ENCODE measurements around the gene TNRC6C. TPM values are rescaled to one million over a fixed set of nuclear protein-coding genes. Genes with fewer than 3 reads are reported as not detected.
"Not testable (repeated sequence)": the region's sequence is repeated elsewhere in the genome, so short reads cannot be mapped to it uniquely, and the experiment has no call there.

TNRC6C gene
- total and polyA plus RNA-seq, 5 donors from 2014 or later, result 2.3 to 77.1 (median 3.0) TPM

- not testable (repeated sequence) for H3K27me3 ChIP-seq (ENCODE audit: control insufficient read depth, insufficient read depth, low read length); H3K9me3 Mint-ChIP-seq; H3K27me3 Mint-ChIP-seq; DNase-seq; ATAC-seq (ENCODE audit: low read depth in 2 of 2); H3K36me3 ChIP-seq (ENCODE audit: control insufficient read depth, insufficient read depth, low read length); H3K4me1 ChIP-seq (ENCODE audit: control insufficient read depth, insufficient read depth, low read length, poor library complexity, severe bottlenecking); H3K9me3 ChIP-seq (ENCODE audit: control insufficient read depth in 2 of 2, low read length in 2 of 2); H3K4me3 ChIP-seq (ENCODE audit: low read depth, low read length); H3K27ac ChIP-seq (ENCODE audit: insufficient read depth, low read length, poor library complexity, severe bottlenecking)
- Mint-ChIP-seq H3K27ac (peak overlapping the region in 1 of 3 donors; percentile 49), H3K36me3 (peaks cover 23% of the 10 kb centered on the region), H3K4me3 (peak overlapping the region in 1 of 4 donors; percentile 29), H3K4me1 (peaks cover 19 to 37% (median 33%) of the 10 kb centered on the region in 4 donors)
Measured at GRCh38 chr17:77982430-77982829, 23.9 kb downstream of the TNRC6C start.

DNA sequence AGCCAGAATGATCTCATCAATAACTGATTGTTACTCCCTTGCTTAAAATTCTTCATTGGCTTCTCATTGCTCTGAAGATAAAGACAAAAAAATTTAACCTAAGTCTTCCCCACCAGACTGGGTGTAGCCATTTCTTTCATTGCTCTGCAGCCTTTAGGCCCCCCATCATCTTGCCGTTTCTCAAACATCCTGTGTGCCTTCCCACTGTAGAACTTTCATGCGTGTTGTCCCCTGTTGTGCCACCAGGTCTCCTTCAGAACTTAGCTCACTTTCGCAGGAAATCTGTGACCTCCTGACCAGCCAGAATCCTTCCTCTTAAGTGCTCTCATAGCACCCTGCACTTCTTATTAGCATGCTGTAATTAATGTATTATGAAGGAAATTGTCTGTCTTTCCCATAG, 31.8 kb downstream of the TNRC6C start:
- no peaks in the 10 kb centered on the region for H3K9me3 ChIP-seq (ENCODE audit: control insufficient read depth in 2 of 2, low read length in 2 of 2)
- H3K9me3 Mint-ChIP-seq, result no peaks in the 10 kb centered on the region
- H3K4me3 Mint-ChIP-seq, result peak overlapping the region in 1 of 4 donors; percentile 2
- H3K27me3 Mint-ChIP-seq, result no peaks in the 10 kb centered on the region
- H3K27me3 ChIP-seq (ENCODE audit: control insufficient read depth, insufficient read depth, low read length), result no peaks in the 10 kb centered on the region
- peak overlapping the region in 2 of 3 donors; percentile 9 to 38 for H3K27ac Mint-ChIP-seq
- no peaks in the 10 kb centered on the region for H3K36me3 ChIP-seq (ENCODE audit: control insufficient read depth, insufficient read depth, low read length)
- DNase-seq (no peak), ATAC-seq (ENCODE audit: low read depth in 2 of 2) (no peak)
- peaks cover 23 to 62% (median 45%) of the 10 kb centered on the region in 4 donors for H3K4me1 Mint-ChIP-seq
- H3K27ac ChIP-seq (ENCODE audit: insufficient read depth, low read length, poor library complexity, severe bottlenecking), result no peak overlapping the region
- H3K36me3 Mint-ChIP-seq, result peaks cover 10% of the 10 kb centered on the region
- H3K4me3 ChIP-seq (ENCODE audit: low read depth, low read length), result no peak overlapping the region
- H3K4me1 ChIP-seq (ENCODE audit: control insufficient read depth, insufficient read depth, low read length, poor library complexity, severe bottlenecking), result peaks cover 13% of the 10 kb centered on the region

DNA sequence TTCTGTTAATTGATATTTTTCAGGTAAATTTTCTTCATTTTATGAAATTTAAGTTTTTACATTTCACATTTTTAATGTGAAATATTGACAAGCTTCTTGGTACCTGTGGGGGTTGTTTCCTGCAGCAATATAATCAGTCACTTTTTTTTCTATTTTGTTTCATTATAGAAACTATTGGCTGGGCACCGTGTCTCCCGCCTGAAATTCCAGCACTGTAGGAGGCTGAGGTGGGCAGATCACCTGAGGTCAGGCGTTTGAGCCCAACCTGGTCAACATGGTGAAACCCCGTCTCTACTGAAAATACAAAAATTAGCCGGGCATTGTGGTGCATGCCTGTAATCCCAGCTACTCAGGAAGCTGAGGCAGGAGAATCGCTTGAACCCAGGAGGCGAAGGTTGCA, 35.2 kb downstream of the TNRC6C start:
- H3K9me3 Mint-ChIP-seq; H3K27me3 Mint-ChIP-seq; H3K27me3 ChIP-seq (ENCODE audit: control insufficient read depth, insufficient read depth, low read length); H3K36me3 ChIP-seq (ENCODE audit: control insufficient read depth, insufficient read depth, low read length); H3K9me3 ChIP-seq (ENCODE audit: control insufficient read depth in 2 of 2, low read length in 2 of 2); H3K27ac ChIP-seq (ENCODE audit: insufficient read depth, low read length, poor library complexity, severe bottlenecking); ATAC-seq (ENCODE audit: low read depth in 2 of 2); H3K4me3 ChIP-seq (ENCODE audit: low read depth, low read length); DNase-seq; H3K4me3 Mint-ChIP-seq: not testable (repeated sequence)
- peaks cover 33 to 80% (median 49%) of the 10 kb centered on the region in 4 donors for H3K4me1 Mint-ChIP-seq
- peaks cover 10% of the 10 kb centered on the region for H3K4me1 ChIP-seq (ENCODE audit: control insufficient read depth, insufficient read depth, low read length, poor library complexity, severe bottlenecking)
- H3K27ac Mint-ChIP-seq, result peak overlapping the region in 1 of 3 donors; percentile 57
- H3K36me3 Mint-ChIP-seq, result peaks cover 14% of the 10 kb centered on the region

- no peaks in the 10 kb centered on the region for H3K9me3 ChIP-seq (ENCODE audit: control insufficient read depth in 2 of 2, low read length in 2 of 2)
- Mint-ChIP-seq H3K4me1 (peaks cover 20 to 80% (median 44%) of the 10 kb centered on the region in 4 donors), H3K9me3 (no peaks in the 10 kb centered on the region), H3K27me3 (no peaks in the 10 kb centered on the region), H3K4me3 (peak overlapping the region in 1 of 4 donors; percentile 28), H3K27ac (peak overlapping the region in 2 of 3 donors; percentile 50 to 88), H3K36me3 (peaks cover 14% of the 10 kb centered on the region)
- H3K27me3 ChIP-seq (ENCODE audit: control insufficient read depth, insufficient read depth, low read length), result no peaks in the 10 kb centered on the region
- no peak overlapping the region for H3K4me3 ChIP-seq (ENCODE audit: low read depth, low read length)
- ATAC-seq (ENCODE audit: low read depth in 2 of 2) (no peak), DNase-seq (no peak)
- H3K4me1 ChIP-seq (ENCODE audit: control insufficient read depth, insufficient read depth, low read length, poor library complexity, severe bottlenecking), result peaks cover 13% of the 10 kb centered on the region
- H3K36me3 ChIP-seq (ENCODE audit: control insufficient read depth, insufficient read depth, low read length), result no peaks in the 10 kb centered on the region
- H3K27ac ChIP-seq (ENCODE audit: insufficient read depth, low read length, poor library complexity, severe bottlenecking), result no peak overlapping the region
Measured at GRCh38 chr17:77995146-77995852, 36.8 kb downstream of the TNRC6C start.

DNA sequence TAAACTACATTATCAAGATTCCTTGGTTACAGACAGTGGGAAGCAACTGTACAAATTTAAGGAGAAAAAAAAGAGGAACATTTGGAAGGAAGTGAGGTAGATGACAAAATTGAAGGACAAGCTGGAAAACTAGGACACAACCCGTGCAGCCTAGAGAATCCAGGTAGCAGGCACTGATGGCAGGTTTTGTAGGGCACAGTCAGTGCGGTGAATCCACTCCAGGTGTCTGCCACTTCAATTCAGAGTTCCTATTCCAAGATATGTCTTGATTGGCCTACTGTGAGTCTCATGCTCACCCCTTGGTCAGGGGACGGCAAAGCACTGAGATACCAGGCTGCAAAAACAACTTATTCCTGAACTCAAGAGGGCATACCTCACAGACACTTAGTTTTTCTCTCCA, 37.8 kb downstream of the TNRC6C start:
- Histone ChIP-seq H3K4me1 (ENCODE audit: control insufficient read depth, insufficient read depth, low read length, poor library complexity, severe bottlenecking) (peaks cover 13% of the 10 kb centered on the region), H3K36me3 (ENCODE audit: control insufficient read depth, insufficient read depth, low read length) (no peaks in the 10 kb centered on the region), H3K27ac (ENCODE audit: insufficient read depth, low read length, poor library complexity, severe bottlenecking) (no peak overlapping the region), H3K27me3 (ENCODE audit: control insufficient read depth, insufficient read depth, low read length) (no peaks in the 10 kb centered on the region), H3K4me3 (ENCODE audit: low read depth, low read length) (no peak overlapping the region), H3K9me3 (ENCODE audit: control insufficient read depth in 2 of 2, low read length in 2 of 2) (no peaks in the 10 kb centered on the region)
- DNase-seq (no peak), ATAC-seq (ENCODE audit: low read depth in 2 of 2) (no peak)
- H3K9me3 Mint-ChIP-seq, result no peaks in the 10 kb centered on the region
- peak overlapping the region in 1 of 3 donors; percentile 50 for H3K27ac Mint-ChIP-seq
- peaks cover 13% of the 10 kb centered on the region for H3K36me3 Mint-ChIP-seq
- H3K27me3 Mint-ChIP-seq, result no peaks in the 10 kb centered on the region
- peaks cover 18 to 80% (median 38%) of the 10 kb centered on the region in 4 donors for H3K4me1 Mint-ChIP-seq
- no peak overlapping the region for H3K4me3 Mint-ChIP-seq

- ATAC-seq (ENCODE audit: low read depth in 2 of 2) (no peak), DNase-seq (no peak)
- no peaks in the 10 kb centered on the region for H3K9me3 Mint-ChIP-seq
- H3K27me3 Mint-ChIP-seq, result no peaks in the 10 kb centered on the region
- H3K27ac Mint-ChIP-seq, result no peak overlapping the region
- H3K36me3 Mint-ChIP-seq, result peaks cover 10% of the 10 kb centered on the region
- H3K4me1 Mint-ChIP-seq, result peaks cover 31 to 81% (median 49%) of the 10 kb centered on the region in 4 donors
- Histone ChIP-seq H3K27me3 (ENCODE audit: control insufficient read depth, insufficient read depth, low read length) (no peaks in the 10 kb centered on the region), H3K4me3 (ENCODE audit: low read depth, low read length) (no peak overlapping the region), H3K4me1 (ENCODE audit: control insufficient read depth, insufficient read depth, low read length, poor library complexity, severe bottlenecking) (peaks cover 9% of the 10 kb centered on the region), H3K36me3 (ENCODE audit: control insufficient read depth, insufficient read depth, low read length) (peaks cover 7% of the 10 kb centered on the region), H3K9me3 (ENCODE audit: control insufficient read depth in 2 of 2, low read length in 2 of 2) (no peaks in the 10 kb centered on the region), H3K27ac (ENCODE audit: insufficient read depth, low read length, poor library complexity, severe bottlenecking) (no peak overlapping the region)
- H3K4me3 Mint-ChIP-seq, result no peak overlapping the region
Measured at GRCh38 chr17:77999413-78000173, 41.1 kb downstream of the TNRC6C start.

- Histone ChIP-seq H3K4me3 (ENCODE audit: low read depth, low read length) (no peak overlapping the region), H3K4me1 (ENCODE audit: control insufficient read depth, insufficient read depth, low read length, poor library complexity, severe bottlenecking) (peaks cover 3% of the 10 kb centered on the region), H3K36me3 (ENCODE audit: control insufficient read depth, insufficient read depth, low read length) (peaks cover 13% of the 10 kb centered on the region), H3K27ac (ENCODE audit: insufficient read depth, low read length, poor library complexity, severe bottlenecking) (no peak overlapping the region), H3K27me3 (ENCODE audit: control insufficient read depth, insufficient read depth, low read length) (no peaks in the 10 kb centered on the region), H3K9me3 (ENCODE audit: control insufficient read depth in 2 of 2, low read length in 2 of 2) (no peaks in the 10 kb centered on the region)
- no peak for ATAC-seq (ENCODE audit: low read depth in 2 of 2)
- DNase-seq, result no peak
- Mint-ChIP-seq H3K36me3 (peaks cover 4% of the 10 kb centered on the region), H3K4me1 (peaks cover 31 to 74% (median 43%) of the 10 kb centered on the region in 4 donors), H3K4me3 (no peak overlapping the region), H3K9me3 (no peaks in the 10 kb centered on the region), H3K27me3 (no peaks in the 10 kb centered on the region), H3K27ac (no peak overlapping the region)
Measured at GRCh38 chr17:78000341-78000740, 41.8 kb downstream of the TNRC6C start.
